ENCODE measurements around the gene TIMM44.

Gene TIMM44

GRCh38 chr19:7982651-7983099 is 39.2 kb upstream of the TIMM44 start:
- no CpG with 5 or more reads among the region's 21 CpGs for WGBS (ENCODE audit: insufficient coverage, insufficient read length)
- H3K27ac ChIP-seq (ENCODE audit: low read length): no peak overlapping the region
- H3K27me3 ChIP-seq (ENCODE audit: control insufficient read depth, insufficient read depth, low read length): no peaks in the 10 kb centered on the region
- H3K4me1 ChIP-seq (ENCODE audit: control insufficient read depth, insufficient read depth, low read length): no peaks in the 10 kb centered on the region
- DNase-seq (ENCODE audit: low read depth, low spot score): no peak
- no peaks in the 10 kb centered on the region for H3K9me3 ChIP-seq (ENCODE audit: control insufficient read depth, insufficient read depth, low read length)
- peaks cover 64% of the 10 kb centered on the region for H3K36me3 ChIP-seq (ENCODE audit: control insufficient read depth, insufficient read depth, low read length)
- H3K4me3 ChIP-seq (ENCODE audit: low read length): no peak overlapping the region

GRCh38 chr19:7982103-7982502 is 38.6 kb upstream of the TIMM44 start:
- DNase-seq (ENCODE audit: low read depth, low spot score): no peak
- Histone ChIP-seq H3K9me3 (ENCODE audit: control insufficient read depth, insufficient read depth, low read length) (no peaks in the 10 kb centered on the region), H3K27me3 (ENCODE audit: control insufficient read depth, insufficient read depth, low read length) (no peaks in the 10 kb centered on the region), H3K4me3 (ENCODE audit: low read length) (no peak overlapping the region), H3K36me3 (ENCODE audit: control insufficient read depth, insufficient read depth, low read length) (peaks cover 64% of the 10 kb centered on the region), H3K27ac (ENCODE audit: low read length) (no peak overlapping the region), H3K4me1 (ENCODE audit: control insufficient read depth, insufficient read depth, low read length) (no peaks in the 10 kb centered on the region)
- WGBS (ENCODE audit: insufficient coverage, insufficient read length): no CpG with 5 or more reads among the region's 10 CpGs

DNA sequence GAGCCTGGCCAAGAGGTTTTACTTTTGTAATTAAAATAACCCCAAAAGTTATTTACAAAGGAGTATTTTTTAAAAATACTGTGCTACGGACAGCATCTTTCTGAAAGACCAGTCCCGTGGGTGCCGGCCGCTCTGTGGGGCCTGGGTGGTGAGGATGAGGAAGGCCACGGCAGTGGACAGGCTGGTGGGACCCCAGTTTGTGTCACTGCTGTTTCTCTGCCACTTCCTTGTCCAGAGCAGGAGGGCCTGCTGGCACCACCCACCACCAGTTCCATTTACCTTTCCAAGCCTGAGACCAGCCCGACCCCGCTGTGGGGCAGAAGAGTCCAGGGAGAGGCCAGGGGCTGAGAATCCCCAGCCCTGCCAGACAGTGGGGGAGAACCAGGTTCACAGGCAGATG is 38.2 kb upstream of the TIMM44 start:
- WGBS (ENCODE audit: insufficient coverage, insufficient read length): no CpG with 5 or more reads among the region's 7 CpGs
- no peak overlapping the region for H3K4me3 ChIP-seq (ENCODE audit: low read length)
- no peak overlapping the region for H3K27ac ChIP-seq (ENCODE audit: low read length)
- H3K9me3 ChIP-seq (ENCODE audit: control insufficient read depth, insufficient read depth, low read length): no peaks in the 10 kb centered on the region
- no peaks in the 10 kb centered on the region for H3K4me1 ChIP-seq (ENCODE audit: control insufficient read depth, insufficient read depth, low read length)
- peaks cover 66% of the 10 kb centered on the region for H3K36me3 ChIP-seq (ENCODE audit: control insufficient read depth, insufficient read depth, low read length)
- DNase-seq (ENCODE audit: low read depth, low spot score): no peak
- H3K27me3 ChIP-seq (ENCODE audit: control insufficient read depth, insufficient read depth, low read length): no peaks in the 10 kb centered on the region

DNA sequence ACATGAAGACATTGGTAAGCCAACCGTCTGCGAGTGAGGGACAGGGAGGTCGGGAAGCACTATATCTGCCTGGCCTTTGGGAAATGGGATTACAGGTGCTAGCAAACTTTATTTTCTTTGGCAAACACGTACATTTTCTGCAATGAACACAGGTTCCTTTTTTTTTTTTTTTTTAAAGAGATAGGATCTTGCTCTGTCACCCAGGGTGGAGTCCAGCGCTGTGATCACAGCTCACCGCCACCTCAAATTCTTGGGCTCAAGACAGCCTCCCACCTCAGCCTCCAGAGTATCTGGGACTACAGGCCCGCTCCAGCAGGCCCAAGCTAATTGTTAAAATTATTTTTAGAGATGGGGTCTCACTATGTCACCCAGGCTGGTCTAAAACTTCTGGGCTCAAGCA is 37.7 kb upstream of the TIMM44 start:
- H3K4me3 ChIP-seq (ENCODE audit: low read length): no peak overlapping the region
- peaks cover 63% of the 10 kb centered on the region for H3K36me3 ChIP-seq (ENCODE audit: control insufficient read depth, insufficient read depth, low read length)
- H3K9me3 ChIP-seq (ENCODE audit: control insufficient read depth, insufficient read depth, low read length): no peaks in the 10 kb centered on the region
- no peaks in the 10 kb centered on the region for H3K27me3 ChIP-seq (ENCODE audit: control insufficient read depth, insufficient read depth, low read length)
- H3K27ac ChIP-seq (ENCODE audit: low read length): no peak overlapping the region
- no peaks in the 10 kb centered on the region for H3K4me1 ChIP-seq (ENCODE audit: control insufficient read depth, insufficient read depth, low read length)
- WGBS (ENCODE audit: insufficient coverage, insufficient read length): no CpG with 5 or more reads among the region's 7 CpGs
- no peak for DNase-seq (ENCODE audit: low read depth, low spot score)

GRCh38 chr19:7980635-7981121 is 37.2 kb upstream of the TIMM44 start:
- Histone ChIP-seq H3K36me3 (ENCODE audit: control insufficient read depth, insufficient read depth, low read length) (peaks cover 59% of the 10 kb centered on the region), H3K27me3 (ENCODE audit: control insufficient read depth, insufficient read depth, low read length) (no peaks in the 10 kb centered on the region), H3K4me1 (ENCODE audit: control insufficient read depth, insufficient read depth, low read length) (no peaks in the 10 kb centered on the region), H3K9me3 (ENCODE audit: control insufficient read depth, insufficient read depth, low read length) (no peaks in the 10 kb centered on the region), H3K4me3 (ENCODE audit: low read length) (no peak overlapping the region), H3K27ac (ENCODE audit: low read length) (no peak overlapping the region)
- no peak for DNase-seq (ENCODE audit: low read depth, low spot score)
- WGBS (ENCODE audit: insufficient coverage, insufficient read length): no CpG with 5 or more reads among the region's 12 CpGs

- H3K4me3 ChIP-seq (ENCODE audit: low read length): no peak overlapping the region
- no CpG with 5 or more reads among the region's 13 CpGs for WGBS (ENCODE audit: insufficient coverage, insufficient read length)
- H3K9me3 ChIP-seq (ENCODE audit: control insufficient read depth, insufficient read depth, low read length): no peaks in the 10 kb centered on the region
- H3K27ac ChIP-seq (ENCODE audit: low read length): no peak overlapping the region
- H3K27me3 ChIP-seq (ENCODE audit: control insufficient read depth, insufficient read depth, low read length): no peaks in the 10 kb centered on the region
- peaks cover 58% of the 10 kb centered on the region for H3K36me3 ChIP-seq (ENCODE audit: control insufficient read depth, insufficient read depth, low read length)
- no peaks in the 10 kb centered on the region for H3K4me1 ChIP-seq (ENCODE audit: control insufficient read depth, insufficient read depth, low read length)
- DNase-seq (ENCODE audit: low read depth, low spot score): no peak
Measured at GRCh38 chr19:7980168-7980567, 36.7 kb upstream of the TIMM44 start.

DNA sequence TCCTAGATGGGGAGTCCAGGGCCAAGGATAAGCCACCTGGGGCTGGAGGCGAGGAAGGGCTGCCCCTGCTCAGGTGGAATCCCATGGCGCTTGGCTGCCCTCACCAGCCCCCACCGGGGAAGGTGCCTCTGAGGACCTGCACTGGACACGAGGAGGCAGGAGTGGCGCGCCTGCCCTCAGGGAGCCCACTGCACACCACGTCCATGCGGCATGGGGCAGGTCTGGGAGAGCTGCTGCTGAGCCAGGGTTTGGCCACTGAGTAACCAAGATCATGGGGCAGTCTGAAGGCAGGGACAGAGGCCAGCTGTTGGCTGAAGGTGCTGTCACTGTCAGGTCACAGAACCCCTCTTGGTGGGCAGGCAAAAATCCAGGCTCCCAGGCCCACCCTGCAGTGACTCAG is 36.1 kb upstream of the TIMM44 start:
- Histone ChIP-seq H3K27ac (ENCODE audit: low read length) (no peak overlapping the region), H3K4me3 (ENCODE audit: low read length) (no peak overlapping the region), H3K27me3 (ENCODE audit: control insufficient read depth, insufficient read depth, low read length) (no peaks in the 10 kb centered on the region), H3K4me1 (ENCODE audit: control insufficient read depth, insufficient read depth, low read length) (no peaks in the 10 kb centered on the region), H3K36me3 (ENCODE audit: control insufficient read depth, insufficient read depth, low read length) (peaks cover 60% of the 10 kb centered on the region), H3K9me3 (ENCODE audit: control insufficient read depth, insufficient read depth, low read length) (no peaks in the 10 kb centered on the region)
- no peak for DNase-seq (ENCODE audit: low read depth, low spot score)
- WGBS (ENCODE audit: insufficient coverage, insufficient read length): no CpG with 5 or more reads among the region's 8 CpGs

GRCh38 chr19:7979011-7979410 is 35.5 kb upstream of the TIMM44 start:
- H3K9me3 ChIP-seq (ENCODE audit: control insufficient read depth, insufficient read depth, low read length): no peaks in the 10 kb centered on the region
- WGBS (ENCODE audit: insufficient coverage, insufficient read length): no CpG with 5 or more reads among the region's 10 CpGs
- H3K4me3 ChIP-seq (ENCODE audit: low read length): no peak overlapping the region
- H3K27ac ChIP-seq (ENCODE audit: low read length): no peak overlapping the region
- DNase-seq (ENCODE audit: low read depth, low spot score): no peak
- peaks cover 59% of the 10 kb centered on the region for H3K36me3 ChIP-seq (ENCODE audit: control insufficient read depth, insufficient read depth, low read length)
- H3K4me1 ChIP-seq (ENCODE audit: control insufficient read depth, insufficient read depth, low read length): no peaks in the 10 kb centered on the region
- H3K27me3 ChIP-seq (ENCODE audit: control insufficient read depth, insufficient read depth, low read length): no peaks in the 10 kb centered on the region

- Histone ChIP-seq H3K36me3 (ENCODE audit: control insufficient read depth, insufficient read depth, low read length) (peaks cover 58% of the 10 kb centered on the region), H3K4me3 (ENCODE audit: low read length) (no peak overlapping the region), H3K9me3 (ENCODE audit: control insufficient read depth, insufficient read depth, low read length) (no peaks in the 10 kb centered on the region), H3K27ac (ENCODE audit: low read length) (no peak overlapping the region), H3K4me1 (ENCODE audit: control insufficient read depth, insufficient read depth, low read length) (no peaks in the 10 kb centered on the region), H3K27me3 (ENCODE audit: control insufficient read depth, insufficient read depth, low read length) (no peaks in the 10 kb centered on the region)
- WGBS (ENCODE audit: insufficient coverage, insufficient read length): no CpG with 5 or more reads among the region's 12 CpGs
- no peak for DNase-seq (ENCODE audit: low read depth, low spot score)
Measured at GRCh38 chr19:7978179-7978825, 34.8 kb upstream of the TIMM44 start.

GRCh38 chr19:7977723-7978040 is 34.2 kb upstream of the TIMM44 start:
- H3K27me3 ChIP-seq (ENCODE audit: control insufficient read depth, insufficient read depth, low read length): no peaks in the 10 kb centered on the region
- no peak for DNase-seq (ENCODE audit: low read depth, low spot score)
- no CpG with 5 or more reads among the region's 6 CpGs for WGBS (ENCODE audit: insufficient coverage, insufficient read length)
- H3K36me3 ChIP-seq (ENCODE audit: control insufficient read depth, insufficient read depth, low read length): peaks cover 53% of the 10 kb centered on the region
- H3K4me1 ChIP-seq (ENCODE audit: control insufficient read depth, insufficient read depth, low read length): no peaks in the 10 kb centered on the region
- H3K9me3 ChIP-seq (ENCODE audit: control insufficient read depth, insufficient read depth, low read length): no peaks in the 10 kb centered on the region
- no peak overlapping the region for H3K4me3 ChIP-seq (ENCODE audit: low read length)
- no peak overlapping the region for H3K27ac ChIP-seq (ENCODE audit: low read length)

DNA sequence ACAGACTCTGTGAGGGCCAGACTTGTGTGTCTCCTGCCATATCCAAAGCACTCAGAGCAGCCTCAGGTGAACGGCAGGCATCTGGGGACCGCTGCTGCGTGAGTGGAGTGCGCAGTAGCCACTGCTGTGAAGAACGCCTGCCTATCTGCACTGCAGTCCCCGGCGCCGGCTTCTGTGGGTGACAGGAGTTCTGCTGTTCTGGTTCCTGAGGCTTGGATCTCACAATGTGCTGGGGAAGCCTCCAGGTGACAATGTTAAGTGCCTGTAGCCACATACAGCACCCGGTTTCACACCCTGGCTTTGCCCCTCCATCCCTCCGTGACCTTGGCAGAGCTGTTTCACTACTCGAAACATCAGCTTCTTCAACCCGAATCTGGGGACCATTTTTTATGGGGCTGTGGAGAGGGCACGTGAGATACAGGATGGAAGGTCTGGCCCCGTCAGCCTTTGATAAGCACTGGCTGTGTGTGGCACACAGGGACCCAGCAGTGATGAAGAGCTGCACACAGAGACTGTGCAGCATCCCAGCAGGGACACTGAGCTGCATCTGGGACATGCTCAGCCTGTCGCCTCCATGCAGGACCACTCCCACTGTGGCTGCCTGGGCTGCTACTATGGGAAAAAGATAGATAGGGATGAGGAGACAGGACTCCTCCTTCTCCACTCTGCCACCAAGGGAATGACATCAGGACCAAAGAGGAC is 33.7 kb upstream of the TIMM44 start:
- Histone ChIP-seq H3K27ac (ENCODE audit: low read length) (no peak overlapping the region), H3K4me3 (ENCODE audit: low read length) (no peak overlapping the region), H3K4me1 (ENCODE audit: control insufficient read depth, insufficient read depth, low read length) (no peaks in the 10 kb centered on the region), H3K9me3 (ENCODE audit: control insufficient read depth, insufficient read depth, low read length) (no peaks in the 10 kb centered on the region), H3K36me3 (ENCODE audit: control insufficient read depth, insufficient read depth, low read length) (peaks cover 50% of the 10 kb centered on the region), H3K27me3 (ENCODE audit: control insufficient read depth, insufficient read depth, low read length) (no peaks in the 10 kb centered on the region)
- no peak for DNase-seq (ENCODE audit: low read depth, low spot score)
- WGBS (ENCODE audit: insufficient coverage, insufficient read length): no CpG with 5 or more reads among the region's 15 CpGs

Measured in iPS DF 6.9 (cell line).